CD4-positive, alpha-beta T cell treated with Interleukin-15 for 4 hours (primary cell): ENCODE measurements around the gene LTF.

ENCODE experiments used
- DNase-seq: peaks from one replicate; pipeline ENCODE4 v3.0.0-alpha.2; 2020; ENCODE audit warnings: low spot score

Gene LTF

DNA sequence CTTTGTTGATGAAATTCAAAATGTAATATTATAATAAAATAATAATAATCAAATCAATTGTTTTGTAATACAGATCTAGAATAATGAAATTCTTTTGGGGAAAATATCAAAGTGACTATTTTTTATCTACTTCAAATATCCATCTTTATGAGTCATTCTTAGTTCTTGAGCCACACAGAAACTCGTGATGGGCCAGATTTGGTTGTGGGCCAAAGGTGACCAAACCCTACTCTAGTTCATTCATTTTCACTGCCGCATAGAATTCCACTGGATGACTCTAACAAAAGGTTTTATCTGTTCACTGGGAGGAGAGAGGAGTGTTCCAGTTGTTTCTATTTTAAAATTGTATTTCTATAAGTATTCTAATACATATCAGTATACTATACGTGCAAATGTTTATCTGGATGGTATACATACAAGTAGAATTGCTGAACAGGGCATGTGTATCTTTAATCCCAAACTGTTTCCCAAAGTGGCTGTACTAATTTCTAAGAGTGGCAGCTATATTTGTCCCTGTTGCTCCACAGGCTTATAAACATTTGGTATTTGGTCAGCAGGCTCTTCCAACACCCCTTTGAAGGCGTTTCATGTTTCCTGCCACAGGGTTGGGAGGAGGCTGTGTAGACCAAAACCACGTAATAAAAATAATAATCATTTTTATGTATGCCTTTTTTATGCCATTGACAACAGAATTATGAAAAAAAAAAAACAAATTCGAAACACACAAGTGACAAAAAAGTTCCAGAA lies 25.8 kb upstream of the LTF start:
- no peak for DNase-seq

DNA sequence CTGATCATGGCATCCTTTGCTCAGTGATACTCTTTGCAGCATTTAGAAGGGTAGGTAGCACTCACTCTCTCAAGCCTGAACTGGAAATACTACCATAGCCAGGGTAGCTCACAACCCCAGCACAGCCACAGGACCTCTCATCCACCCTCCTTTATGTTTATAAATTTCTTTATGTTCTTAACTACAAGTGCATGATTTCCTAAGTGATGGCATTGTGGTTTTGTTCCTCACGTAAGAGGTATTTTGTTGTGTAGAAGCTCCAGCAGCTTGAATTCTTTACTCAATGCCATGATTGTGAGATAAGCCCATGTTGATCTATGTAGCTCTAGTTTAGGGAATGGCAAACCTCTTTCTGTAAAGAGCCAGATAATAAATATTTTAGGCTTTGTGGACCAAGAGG lies 25.2 kb upstream of the LTF start:
- no peak for DNase-seq

DNA sequence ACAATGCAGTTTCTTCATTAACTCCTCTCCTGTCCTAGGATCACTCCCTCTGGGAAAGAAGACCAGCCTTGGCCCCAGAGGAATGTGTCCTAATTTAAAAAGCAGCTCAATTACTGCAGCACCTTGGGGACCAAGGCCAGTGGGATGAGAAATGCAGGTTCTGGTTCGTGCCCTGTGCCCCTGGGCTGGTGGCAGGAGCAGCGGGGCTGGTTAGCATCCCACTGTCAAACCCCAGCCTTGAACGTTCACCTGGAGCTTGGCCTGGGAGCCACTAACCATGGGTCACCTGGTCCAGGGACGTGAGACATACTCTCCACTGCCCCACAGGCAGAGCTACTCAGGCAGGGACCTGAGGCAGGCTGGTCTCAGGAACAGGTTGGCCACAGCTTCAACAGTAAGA lies 24.7 kb upstream of the LTF start:
- DNase-seq: no peak

DNA sequence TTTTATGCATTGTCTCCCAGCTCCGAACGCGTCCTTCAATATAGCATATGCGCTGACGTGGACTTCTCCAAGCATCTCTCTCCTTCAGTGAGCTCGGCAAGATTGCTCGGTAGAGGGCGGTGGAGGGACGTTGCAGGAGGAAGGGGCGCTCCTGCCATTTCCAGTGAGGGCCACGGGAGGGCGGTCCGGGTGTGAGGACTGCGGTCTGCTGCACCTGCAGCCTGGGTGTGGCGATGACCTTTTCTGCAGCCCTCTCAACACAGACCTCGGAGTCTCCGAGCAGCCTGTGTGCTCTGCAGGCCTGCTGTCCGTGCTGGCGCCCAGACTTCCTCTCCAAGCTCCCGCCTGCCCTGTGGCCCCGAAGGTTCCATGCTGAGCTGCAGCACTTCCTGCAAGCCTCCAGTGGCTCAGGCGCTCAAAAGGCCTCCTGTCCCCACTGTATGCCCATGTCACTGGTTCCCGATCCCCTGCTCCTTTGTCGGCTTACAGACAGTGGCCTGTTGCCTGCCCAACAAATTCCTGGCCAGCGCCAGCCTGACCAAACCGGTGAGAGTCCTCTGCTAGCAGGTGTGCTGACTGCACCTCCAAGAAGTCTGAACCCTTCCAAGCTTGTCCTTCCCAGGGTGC lies 24.1 kb upstream of the LTF start:
- DNase-seq: peak; percentile 93

DNA sequence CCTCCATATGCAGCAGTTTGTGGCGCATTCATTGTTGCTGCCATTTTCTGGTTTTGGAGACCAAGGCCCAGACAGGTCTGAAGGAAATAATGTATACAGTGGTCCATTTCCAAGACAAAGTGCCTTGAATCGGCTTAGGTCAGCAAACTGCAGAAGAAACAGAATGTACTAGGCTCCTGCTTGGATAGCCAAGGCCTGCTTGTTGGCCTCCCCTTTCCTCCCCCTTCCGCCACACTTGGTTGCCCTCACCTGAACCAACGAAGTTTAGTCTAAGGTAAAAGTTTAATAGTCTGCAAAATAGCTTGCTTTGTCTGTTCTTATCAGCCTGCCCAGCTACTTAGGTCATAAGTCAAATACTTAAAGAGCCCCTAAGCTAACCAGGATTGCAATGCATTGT lies 21.1 kb upstream of the LTF start:
- no peak for DNase-seq

DNA sequence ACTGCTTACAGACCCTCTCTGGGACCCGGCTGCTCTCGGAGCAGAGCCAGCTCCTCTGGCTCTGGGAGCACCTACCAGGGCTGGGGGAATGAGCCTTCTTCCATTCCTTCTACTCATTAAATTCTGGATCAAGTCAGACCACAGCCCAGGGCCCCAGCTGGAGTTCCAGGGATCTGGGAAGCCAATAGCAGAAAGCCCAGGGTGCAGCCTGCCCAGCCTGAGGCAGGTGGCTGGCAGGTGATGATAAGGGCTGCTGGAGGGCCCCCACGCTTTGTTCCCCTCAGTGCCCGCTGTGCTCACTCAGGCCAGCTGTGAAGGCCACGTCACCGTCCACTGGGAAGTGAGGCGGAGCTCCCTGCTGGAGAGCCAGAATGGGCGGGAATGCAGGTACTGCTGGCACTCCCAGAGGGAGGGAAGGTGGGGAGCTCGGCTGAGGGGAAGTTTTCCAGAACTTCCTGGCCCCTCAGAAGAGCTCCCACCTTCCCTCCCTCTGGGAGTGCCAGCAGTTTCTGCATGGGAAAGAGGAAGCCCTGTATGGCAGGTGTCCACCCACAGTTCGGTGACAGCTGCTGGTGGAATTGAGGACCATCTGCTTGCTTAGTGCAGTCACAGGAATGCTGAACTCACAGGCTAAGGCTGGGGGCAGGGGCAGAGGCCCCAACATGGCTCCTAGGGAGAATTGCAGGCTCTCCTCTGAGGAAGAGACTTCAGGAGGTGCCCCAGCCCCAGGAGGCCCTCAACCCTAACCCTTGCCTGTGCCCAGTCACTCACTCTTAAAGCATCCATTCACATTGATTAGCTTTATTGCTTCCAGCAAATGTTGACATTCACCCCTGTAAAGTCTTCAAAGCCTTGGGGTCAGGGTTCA lies 20.4 kb upstream of the LTF start:
- DNase-seq: no peak

DNA sequence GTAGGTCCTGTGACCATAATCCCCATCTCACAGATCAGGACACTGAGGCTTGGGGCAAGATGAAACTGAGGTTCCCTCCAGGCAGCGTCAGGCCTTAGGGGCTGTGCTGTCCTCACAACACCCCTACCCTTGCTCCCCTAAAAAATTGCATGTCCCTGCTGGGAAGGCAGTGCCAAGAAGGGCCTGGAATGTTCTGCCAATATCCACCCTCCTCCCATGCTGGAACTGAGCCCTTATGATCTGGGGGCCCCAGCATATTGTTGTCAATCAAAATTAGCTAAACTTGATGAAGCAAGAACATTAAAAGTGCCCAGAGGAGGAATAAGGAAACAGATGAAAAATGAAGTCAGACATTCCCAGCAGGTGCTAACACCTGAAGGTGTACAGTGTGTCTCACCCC lies 19.7 kb upstream of the LTF start:
- no peak for DNase-seq

DNA sequence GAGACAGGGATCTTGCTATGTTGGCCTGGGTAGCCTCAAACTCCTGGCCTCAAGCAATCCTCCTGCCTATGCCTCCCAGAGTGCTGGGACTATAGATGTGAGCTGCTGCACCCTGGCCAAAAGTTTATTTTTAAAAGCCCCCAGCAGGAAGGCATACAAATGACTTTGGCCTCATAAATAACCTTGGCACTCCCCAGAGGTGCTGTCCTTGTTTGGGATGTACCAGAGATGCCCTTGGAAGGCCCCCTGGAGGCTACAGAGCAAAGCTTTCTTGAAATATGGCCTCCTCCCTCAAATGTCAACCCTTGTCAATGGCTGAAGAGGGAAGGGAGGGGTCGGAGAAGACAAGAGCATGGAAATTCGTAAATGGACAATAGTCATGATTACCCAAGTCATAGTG lies 19.1 kb upstream of the LTF start:
- no peak for DNase-seq

DNA sequence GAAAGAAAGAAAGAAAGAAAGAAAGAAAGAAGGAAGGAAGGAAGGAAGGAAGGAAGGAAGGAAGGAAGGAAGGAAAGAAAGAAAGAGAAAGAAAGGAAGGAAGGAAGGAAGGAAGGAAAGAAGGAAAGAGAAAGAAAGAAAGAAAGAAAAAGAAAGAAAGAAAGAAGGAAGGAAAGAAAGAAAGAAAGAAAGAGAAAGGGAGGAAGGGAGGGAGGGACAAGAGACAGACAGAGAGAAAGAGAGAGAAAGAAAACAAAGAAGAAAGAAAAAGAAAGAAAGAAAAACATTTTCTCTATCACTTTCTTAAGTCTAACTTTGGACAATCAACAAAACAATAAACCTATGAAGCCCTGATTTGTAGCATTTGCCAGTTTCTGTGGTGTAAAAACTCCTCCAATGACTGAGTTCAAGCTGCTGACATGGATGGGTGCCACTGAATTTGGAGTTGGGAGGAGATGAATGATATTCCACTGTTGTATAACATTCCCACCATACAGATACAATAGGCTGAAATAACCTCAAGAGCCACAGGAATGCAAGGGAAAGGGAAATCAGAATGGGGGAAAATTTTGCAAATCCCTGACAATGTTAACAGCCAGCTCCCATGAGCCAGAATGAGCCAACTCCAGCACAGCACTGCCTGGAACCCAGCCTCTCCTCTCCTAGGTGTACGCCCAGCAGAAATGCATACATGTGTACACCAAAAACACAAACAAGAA lies 18.1 kb upstream of the LTF start:
- DNase-seq: no peak

DNA sequence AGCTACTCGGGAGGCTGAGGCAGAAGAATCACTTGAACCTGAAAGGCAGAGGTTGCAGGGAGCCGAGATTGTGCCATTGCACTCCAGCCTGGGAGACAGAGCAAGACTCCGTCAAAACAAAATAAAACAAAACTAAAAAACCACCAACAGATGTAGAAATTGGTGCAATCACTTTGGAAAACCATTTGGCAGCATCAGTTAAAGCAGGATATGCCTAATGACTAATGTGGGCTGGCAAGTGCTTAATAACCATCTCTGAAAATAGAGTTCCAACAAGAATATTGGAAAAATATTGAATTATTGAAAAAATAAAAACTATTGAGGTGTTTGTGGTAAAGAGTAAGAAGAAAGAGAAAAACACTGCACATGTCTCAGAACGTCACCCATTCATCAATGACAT lies 16.9 kb upstream of the LTF start:
- no peak for DNase-seq

DNA sequence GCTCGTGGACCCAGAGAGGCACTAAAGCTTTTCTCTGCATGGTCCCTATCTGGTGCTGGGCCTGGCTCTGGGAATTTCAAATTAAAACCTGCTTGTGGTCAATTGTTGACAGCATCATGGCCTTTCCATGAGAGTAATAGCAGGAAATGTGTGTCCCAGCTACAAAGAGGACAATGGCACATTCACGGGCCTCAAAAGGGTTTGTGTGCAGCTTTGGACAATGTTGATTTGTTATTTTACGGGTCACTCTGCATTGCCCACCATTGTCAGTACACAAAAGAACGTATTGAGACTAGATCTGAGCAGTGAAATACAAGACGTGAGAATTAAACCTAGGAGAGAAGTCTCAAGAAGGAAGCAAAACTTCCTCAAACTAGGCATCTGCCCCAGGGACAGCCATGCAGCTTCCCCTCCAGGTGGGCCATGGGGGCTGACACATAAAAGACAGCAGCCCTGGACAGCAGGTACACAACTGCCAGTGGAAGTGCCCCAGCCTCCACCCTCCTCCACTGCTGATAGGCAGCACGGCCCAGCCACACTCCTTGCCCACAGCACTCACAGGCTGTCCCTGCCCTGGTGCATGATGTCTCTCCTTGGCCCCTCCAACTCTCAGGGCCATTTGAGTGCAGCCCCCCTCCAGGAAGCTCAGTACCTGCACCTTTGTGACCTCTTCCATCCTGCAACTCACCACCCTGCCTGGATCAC lies 15.9 kb upstream of the LTF start:
- DNase-seq: no peak

DNA sequence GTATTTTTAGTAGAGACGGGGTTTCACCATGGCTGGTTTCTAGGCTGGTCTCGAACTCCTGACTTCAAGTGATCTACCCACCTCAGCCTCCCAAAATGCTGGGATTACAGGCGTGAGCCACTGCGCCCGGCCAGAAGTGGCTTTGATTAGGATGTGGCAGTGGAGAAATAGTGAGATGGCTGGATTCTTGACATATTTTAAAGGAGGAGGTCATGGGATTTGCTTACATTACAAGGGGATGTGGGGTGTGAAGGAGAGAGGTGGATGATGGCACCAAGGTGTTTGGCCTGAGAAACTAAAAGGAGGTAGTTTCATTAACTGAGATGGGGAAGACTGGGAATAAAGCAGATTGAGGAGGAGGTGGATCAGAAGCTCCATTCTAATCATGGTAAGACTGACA lies 15.0 kb upstream of the LTF start:
- no peak for DNase-seq

DNA sequence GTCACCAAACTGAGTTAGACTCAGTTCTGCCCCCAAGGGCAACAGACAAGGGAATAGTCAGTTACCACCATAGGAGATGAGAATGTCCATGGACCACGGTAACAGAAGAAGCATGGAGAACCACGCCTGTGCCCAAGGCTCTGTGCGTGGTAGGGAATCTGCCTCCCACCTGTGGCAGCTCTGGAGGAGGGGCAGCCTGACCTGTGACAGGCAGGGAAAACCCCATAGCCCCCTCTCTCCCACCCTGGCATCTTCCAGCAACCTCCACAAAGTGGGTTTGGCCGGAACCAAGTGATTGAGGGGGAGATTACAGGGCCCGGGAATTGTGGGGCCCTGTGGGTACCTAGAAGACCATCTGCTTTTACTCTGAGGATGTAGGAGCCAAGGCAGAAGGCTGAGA lies 14.3 kb upstream of the LTF start:
- DNase-seq: no peak

DNA sequence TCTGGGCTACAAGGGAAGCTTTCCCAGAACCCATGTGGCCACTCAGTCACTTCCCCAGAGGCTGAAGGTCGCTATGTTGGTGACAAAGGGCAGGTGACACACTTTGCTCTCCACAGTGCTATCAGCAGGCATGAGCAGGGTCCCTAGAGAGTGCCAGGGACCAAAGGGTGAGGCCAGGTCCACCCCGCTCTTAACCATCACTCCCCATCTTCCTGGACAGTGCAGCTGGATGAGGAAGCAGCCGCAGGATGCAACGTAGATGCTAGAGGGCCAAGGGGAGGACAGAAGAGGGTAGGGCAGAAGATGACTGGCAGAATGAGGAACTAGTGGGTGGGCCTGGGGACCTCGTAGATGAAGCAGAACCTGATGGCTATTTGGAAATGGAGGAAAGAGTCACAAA lies 13.6 kb upstream of the LTF start:
- DNase-seq: no peak

DNA sequence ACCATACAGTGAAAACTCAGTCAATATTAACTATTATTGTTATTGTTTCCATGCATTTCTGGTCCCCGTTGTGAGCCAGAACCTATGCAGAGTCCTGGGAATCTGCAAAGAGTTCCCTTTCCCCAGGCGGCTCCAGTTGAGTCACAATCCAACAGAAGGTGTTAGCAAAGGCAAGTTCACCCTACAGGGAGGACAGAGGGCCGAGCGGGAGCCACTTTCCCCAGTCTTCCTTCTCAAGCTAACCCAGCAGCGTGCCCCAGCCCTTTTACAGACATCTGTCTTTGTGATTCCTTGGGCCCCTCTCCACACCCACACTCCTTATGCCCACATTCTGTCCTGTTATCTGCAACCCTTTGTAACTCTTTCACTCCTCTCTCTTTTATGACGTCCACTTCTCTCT lies 13.1 kb upstream of the LTF start:
- DNase-seq: no peak

DNA sequence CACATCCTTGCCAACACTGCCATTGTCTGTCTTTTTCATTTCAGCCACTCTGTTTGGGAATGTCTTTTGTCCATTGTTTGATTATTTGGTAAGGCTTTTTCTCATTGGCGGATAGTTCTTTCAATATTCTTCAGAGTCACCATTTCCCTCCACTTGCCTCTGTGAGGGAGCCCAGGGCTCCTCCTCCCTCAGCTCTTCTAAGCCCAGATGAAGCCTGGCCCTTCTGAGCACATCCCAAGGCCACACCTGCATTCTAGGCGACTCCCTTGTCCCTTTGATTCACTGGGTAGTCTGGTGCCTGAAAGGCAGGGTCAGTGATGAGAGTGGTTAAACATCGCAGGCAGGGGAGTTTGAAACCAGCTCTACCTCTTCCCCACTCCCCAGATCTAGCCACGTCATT lies 12.4 kb upstream of the LTF start:
- no peak for DNase-seq

DNA sequence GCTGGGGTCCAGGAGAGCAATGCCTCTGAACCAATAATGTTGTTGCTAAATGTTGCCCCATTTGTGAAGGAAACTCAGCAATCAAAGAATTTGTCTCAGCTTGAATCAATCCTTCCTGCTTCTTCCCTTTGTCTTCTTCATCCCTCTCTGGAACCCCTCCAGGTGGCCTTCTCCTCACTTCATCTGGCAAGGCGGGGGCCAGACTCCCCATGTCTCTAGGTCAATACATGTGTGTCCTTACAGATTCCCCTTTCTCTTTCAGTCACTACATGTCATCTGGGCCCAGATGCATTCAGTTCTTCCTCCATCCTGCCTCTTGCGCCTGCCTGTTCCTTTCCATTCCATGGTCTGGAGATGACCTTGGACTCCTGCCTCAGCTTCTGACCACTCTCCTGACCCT lies 8.0 kb upstream of the LTF start:
- DNase-seq: no peak

DNA sequence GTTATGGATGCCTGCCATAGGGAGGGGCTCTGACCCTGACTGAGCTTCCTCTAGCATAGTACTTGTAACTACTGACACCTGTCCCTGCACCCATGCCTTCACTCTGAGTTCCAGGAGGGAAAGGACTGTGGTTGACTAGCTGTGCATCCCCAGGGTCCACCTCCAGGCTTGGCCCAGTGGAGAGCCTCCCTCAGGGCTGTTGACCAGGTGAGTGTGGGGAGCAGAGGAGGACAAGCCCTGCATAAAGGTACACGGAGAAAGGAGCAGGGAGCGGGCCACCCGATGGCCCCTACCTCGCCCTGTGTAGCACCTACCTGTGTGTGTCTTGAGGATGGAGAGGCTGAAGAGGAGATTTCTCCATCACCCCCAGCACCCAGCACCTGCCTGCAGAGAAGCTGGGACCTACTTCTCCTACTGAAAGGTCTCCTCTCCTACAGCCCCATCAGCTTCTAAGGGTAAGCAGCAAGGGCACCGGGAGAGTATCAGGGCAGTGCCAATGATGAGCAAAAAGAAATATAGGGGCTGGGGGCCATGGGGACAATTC lies 6.7 kb upstream of the LTF start:
- DNase-seq: no peak

DNA sequence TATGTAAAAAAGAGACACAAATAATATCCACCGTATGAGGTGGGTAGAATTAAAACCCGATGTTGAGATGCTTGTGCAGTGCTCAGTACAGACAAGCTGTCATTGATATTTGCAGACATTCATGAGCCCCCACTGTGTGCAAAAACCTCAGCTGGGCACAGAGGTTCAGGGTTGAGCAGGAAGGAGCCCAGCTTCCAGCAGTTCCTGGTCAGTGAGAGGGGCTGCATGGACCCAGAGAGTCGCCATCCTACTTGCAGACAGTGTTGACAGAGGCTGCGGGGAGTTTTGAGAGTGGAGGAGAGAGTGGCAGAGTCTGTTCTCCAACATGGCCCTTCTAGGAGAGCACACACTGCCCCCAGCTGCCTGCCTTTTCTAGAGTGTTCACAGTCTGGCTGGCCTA lies 6.1 kb upstream of the LTF start:
- DNase-seq: no peak

DNA sequence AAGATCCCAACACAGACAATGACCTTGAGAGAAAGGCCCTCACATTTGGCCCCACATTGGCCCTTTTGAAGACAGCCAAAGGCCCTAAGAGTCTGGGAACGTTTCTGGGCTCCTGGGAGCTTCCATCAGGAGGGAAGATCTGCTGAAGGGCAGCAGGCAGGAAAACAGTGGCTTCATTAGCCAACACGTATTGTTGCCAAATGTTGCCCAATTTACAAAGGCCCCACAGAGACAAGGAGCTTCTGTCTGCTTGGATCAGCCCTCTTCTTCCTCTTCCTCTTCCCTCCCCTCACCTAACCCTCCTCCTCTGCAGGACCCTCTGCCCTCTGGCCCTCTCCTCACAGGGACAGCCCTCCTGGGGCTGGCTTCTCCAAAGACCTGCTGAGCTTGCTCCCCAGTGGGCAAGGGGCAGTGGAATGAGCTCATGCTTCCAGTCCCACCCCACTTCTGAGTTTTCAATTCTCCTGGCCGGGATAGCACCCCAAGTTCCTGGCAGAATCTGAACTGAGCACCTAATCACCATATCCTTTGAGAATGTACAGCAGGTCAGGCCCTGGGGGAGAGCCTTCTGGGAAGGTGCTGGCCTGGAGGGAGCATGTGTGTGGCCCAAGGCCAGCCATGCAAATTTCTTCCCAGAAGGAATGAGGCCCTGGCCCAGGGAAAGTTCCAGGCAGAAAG lies 5.1 kb upstream of the LTF start:
- no peak for DNase-seq
